Fibroblast of skin of right biceps (primary cell): ENCODE data around the gene TAL1.

ENCODE experiments used
- DNase-seq: peaks from one replicate; pipeline ENCODE4 v3.0.0-alpha.2; 2013

TAL1 gene

GRCh38 chr1:47229031-47229885 lies 2.8 kb downstream of the TAL1 start:
- DNase-seq, result no peak

- no peak for DNase-seq
Observed at GRCh38 chr1:47228644-47229030, 3.4 kb downstream of the TAL1 start.

- DNase-seq, result no peak
Observed at GRCh38 chr1:47227341-47228232, 4.4 kb downstream of the TAL1 start.

GRCh38 chr1:47226839-47227215 lies 5.2 kb downstream of the TAL1 start:
- DNase-seq, result no peak

- no peak for DNase-seq
Observed at GRCh38 chr1:47226121-47226838, 5.7 kb downstream of the TAL1 start.

GRCh38 chr1:47225430-47226100 lies 6.5 kb downstream of the TAL1 start:
- no peak for DNase-seq

- DNase-seq, result no peak
Observed at GRCh38 chr1:47224676-47225399, 7.2 kb downstream of the TAL1 start.

GRCh38 chr1:47223921-47224675 lies 7.9 kb downstream of the TAL1 start:
- DNase-seq, result no peak

GRCh38 chr1:47223174-47223920 lies 8.7 kb downstream of the TAL1 start:
- DNase-seq, result no peak

- DNase-seq, result no peak
Observed at GRCh38 chr1:47222476-47222875, 9.5 kb downstream of the TAL1 start.

GRCh38 chr1:47219590-47220220 lies 12.3 kb downstream of the TAL1 start:
- DNase-seq, result no peak

- DNase-seq, result no peak
Observed at GRCh38 chr1:47219001-47219400, 13.0 kb downstream of the TAL1 start.

GRCh38 chr1:47216278-47217059 lies 15.6 kb downstream of the TAL1 start:
- no peak for DNase-seq

- DNase-seq, result no peak
Observed at GRCh38 chr1:47215713-47216112, 16.3 kb downstream of the TAL1 start.

- no peak for DNase-seq
Observed at GRCh38 chr1:47214549-47214948, 17.5 kb downstream of the TAL1 start.

- DNase-seq, result no peak
Observed at GRCh38 chr1:47213230-47213963, 18.6 kb downstream of the TAL1 start.

GRCh38 chr1:47212636-47213229 lies 19.3 kb downstream of the TAL1 start:
- no peak for DNase-seq

GRCh38 chr1:47211796-47212269 lies 20.2 kb downstream of the TAL1 start:
- no peak for DNase-seq
